Activated T-cell treated with anti-CD3 and anti-CD28 coated beads for 24 hours (primary cell): ENCODE measurements around the gene ERF.

Source experiments
- DNase-seq: peaks from one replicate; pipeline ENCODE4 v3.0.0-alpha.2; 2020; ENCODE audit warnings: low read depth

ERF gene

GRCh38 chr19:42287017-42287826, 32.3 kb upstream of the ERF start:
- no peak for DNase-seq

- no peak for DNase-seq
Measured at GRCh38 chr19:42286349-42287016, 31.6 kb upstream of the ERF start.

- no peak for DNase-seq
Measured at GRCh38 chr19:42285988-42286348, 31.0 kb upstream of the ERF start.

GRCh38 chr19:42285541-42285941, 30.6 kb upstream of the ERF start:
- DNase-seq, result no peak

- DNase-seq, result no peak
Measured at GRCh38 chr19:42284591-42285341, 29.8 kb upstream of the ERF start.

- DNase-seq, result peak; percentile 82
Measured at GRCh38 chr19:42284066-42284501, 29.2 kb upstream of the ERF start.

- DNase-seq, result peak; percentile 94
Measured at GRCh38 chr19:42283188-42284065, 28.5 kb upstream of the ERF start.

- DNase-seq, result no peak
Measured at GRCh38 chr19:42282819-42283187, 27.9 kb upstream of the ERF start.

- DNase-seq, result no peak
Measured at GRCh38 chr19:42281827-42282762, 27.2 kb upstream of the ERF start.

GRCh38 chr19:42281146-42281826, 26.4 kb upstream of the ERF start:
- DNase-seq, result no peak

GRCh38 chr19:42280815-42281145, 25.9 kb upstream of the ERF start:
- DNase-seq, result no peak

GRCh38 chr19:42279902-42280814, 25.2 kb upstream of the ERF start:
- DNase-seq, result peak; percentile 83

GRCh38 chr19:42279155-42279901, 24.4 kb upstream of the ERF start:
- no peak for DNase-seq

- DNase-seq, result no peak
Measured at GRCh38 chr19:42278452-42279154, 23.7 kb upstream of the ERF start.

GRCh38 chr19:42277821-42278451, 23.0 kb upstream of the ERF start:
- no peak for DNase-seq

GRCh38 chr19:42276821-42277220, 21.9 kb upstream of the ERF start:
- no peak for DNase-seq

GRCh38 chr19:42276284-42276683, 21.4 kb upstream of the ERF start:
- DNase-seq, result no peak
